ENCODE data around the gene MMS22L. TPM values are rescaled to one million over a fixed set of nuclear protein-coding genes. Genes with fewer than 3 reads are reported as not detected.

Gene MMS22L
- total and polyA plus RNA-seq, 2 experiments from 2014 or later = 11.7 to 49.5 TPM

DNA sequence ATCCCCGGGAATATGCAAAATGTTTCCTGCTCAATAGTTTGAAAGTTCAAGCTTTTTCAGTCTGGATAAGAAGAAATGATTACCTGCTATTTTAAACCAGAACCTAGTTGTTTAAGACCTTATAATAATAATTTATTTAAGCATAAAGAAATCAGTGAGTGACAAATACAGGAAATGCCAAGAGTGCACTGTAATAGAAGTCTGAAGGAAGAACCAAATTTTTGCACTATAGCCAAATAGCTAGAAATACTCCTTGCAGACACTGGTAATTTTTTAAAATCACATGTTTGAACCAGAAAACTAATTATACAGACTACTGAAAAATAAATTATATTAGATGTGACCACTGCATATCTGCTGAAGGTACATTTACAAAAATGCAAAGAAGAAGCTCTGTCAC lies 93.2 kb downstream of the MMS22L start (continued):
- TF ChIP-seq, protein P1, sequence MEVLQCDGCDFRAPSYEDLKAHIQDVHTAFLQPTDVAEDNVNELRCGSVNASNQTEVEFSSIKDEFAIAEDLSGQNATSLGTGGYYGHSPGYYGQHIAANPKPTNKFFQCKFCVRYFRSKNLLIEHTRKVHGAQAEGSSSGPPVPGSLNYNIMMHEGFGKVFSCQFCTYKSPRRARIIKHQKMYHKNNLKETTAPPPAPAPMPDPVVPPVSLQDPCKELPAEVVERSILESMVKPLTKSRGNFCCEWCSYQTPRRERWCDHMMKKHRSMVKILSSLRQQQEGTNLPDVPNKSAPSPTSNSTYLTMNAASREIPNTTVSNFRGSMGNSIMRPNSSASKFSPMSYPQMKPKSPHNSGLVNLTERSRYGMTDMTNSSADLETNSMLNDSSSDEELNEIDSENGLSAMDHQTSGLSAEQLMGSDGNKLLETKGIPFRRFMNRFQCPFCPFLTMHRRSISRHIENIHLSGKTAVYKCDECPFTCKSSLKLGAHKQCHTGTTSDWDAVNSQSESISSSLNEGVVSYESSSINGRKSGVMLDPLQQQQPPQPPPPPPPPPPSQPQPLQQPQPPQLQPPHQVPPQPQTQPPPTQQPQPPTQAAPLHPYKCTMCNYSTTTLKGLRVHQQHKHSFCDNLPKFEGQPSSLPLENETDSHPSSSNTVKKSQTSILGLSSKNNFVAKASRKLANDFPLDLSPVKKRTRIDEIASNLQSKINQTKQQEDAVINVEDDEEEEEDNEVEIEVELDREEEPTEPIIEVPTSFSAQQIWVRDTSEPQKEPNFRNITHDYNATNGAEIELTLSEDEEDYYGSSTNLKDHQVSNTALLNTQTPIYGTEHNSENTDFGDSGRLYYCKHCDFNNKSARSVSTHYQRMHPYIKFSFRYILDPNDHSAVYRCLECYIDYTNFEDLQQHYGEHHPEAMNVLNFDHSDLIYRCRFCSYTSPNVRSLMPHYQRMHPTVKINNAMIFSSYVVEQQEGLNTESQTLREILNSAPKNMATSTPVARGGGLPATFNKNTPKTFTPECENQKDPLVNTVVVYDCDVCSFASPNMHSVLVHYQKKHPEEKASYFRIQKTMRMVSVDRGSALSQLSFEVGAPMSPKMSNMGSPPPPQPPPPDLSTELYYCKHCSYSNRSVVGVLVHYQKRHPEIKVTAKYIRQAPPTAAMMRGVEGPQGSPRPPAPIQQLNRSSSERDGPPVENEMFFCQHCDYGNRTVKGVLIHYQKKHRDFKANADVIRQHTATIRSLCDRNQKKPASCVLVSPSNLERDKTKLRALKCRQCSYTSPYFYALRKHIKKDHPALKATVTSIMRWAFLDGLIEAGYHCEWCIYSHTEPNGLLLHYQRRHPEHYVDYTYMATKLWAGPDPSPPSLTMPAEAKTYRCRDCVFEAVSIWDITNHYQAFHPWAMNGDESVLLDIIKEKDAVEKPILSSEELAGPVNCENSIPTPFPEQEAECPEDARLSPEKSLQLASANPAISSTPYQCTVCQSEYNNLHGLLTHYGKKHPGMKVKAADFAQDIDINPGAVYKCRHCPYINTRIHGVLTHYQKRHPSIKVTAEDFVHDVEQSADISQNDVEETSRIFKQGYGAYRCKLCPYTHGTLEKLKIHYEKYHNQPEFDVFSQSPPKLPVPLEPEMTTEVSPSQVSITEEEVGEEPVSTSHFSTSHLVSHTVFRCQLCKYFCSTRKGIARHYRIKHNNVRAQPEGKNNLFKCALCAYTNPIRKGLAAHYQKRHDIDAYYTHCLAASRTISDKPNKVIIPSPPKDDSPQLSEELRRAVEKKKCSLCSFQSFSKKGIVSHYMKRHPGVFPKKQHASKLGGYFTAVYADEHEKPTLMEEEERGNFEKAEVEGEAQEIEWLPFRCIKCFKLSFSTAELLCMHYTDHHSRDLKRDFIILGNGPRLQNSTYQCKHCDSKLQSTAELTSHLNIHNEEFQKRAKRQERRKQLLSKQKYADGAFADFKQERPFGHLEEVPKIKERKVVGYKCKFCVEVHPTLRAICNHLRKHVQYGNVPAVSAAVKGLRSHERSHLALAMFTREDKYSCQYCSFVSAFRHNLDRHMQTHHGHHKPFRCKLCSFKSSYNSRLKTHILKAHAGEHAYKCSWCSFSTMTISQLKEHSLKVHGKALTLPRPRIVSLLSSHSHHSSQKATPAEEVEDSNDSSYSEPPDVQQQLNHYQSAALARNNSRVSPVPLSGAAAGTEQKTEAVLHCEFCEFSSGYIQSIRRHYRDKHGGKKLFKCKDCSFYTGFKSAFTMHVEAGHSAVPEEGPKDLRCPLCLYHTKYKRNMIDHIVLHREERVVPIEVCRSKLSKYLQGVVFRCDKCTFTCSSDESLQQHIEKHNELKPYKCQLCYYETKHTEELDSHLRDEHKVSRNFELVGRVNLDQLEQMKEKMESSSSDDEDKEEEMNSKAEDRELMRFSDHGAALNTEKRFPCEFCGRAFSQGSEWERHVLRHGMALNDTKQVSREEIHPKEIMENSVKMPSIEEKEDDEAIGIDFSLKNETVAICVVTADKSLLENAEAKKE (CRISPR knock-in tag; IDR thresholded peaks at IDR 0.05) = no peak
- no peak for TF ChIP-seq CTCF (conservative IDR thresholded peaks at IDR 0.05; ENCODE audit: low read depth in 2 of 2)
- TF ChIP-seq NANOG (IDR thresholded peaks at IDR 0.05; ENCODE audit: borderline replicate concordance) = no peak

GRCh38 chr6:97187951-97188350 lies 95.1 kb downstream of the MMS22L start:
- Mint-ChIP-seq H3K4me1 (peaks cover 4% of the 10 kb centered on the region), H3K36me3 (ENCODE audit: low read depth) (no peaks in the 10 kb centered on the region), H3K27me3 (ENCODE audit: insufficient read depth, low read depth, poor library complexity) (peaks cover 1% of the 10 kb centered on the region), H3K9me3 (no peaks in the 10 kb centered on the region), H3K27ac (no peak overlapping the region), H3K4me3 (no peak overlapping the region)
- no peak for DNase-seq (ENCODE audit: low spot score)
- no peaks in the 10 kb centered on the region for H3K9me2 ChIP-seq (ENCODE audit: insufficient read depth)
- ATAC-seq = no peak
- H3K4me2 ChIP-seq = no peak overlapping the region
- H3K4me1 ChIP-seq (ENCODE audit: insufficient read depth) = peaks cover 6% of the 10 kb centered on the region
- no peak overlapping the region for H3K27ac ChIP-seq (ENCODE audit: low read depth)
- H3K27me3 ChIP-seq (ENCODE audit: insufficient read depth) = no peaks in the 10 kb centered on the region
- no peaks in the 10 kb centered on the region for H3F3A ChIP-seq (replicated peaks; ENCODE audit: low read depth)
- H3K4me3 ChIP-seq = no peak overlapping the region
- TF ChIP-seq CREB1 (CRISPR knock-in tag; IDR thresholded peaks at IDR 0.05; ENCODE audit: low read depth) (no peak), EZH2phosphoT487 (IDR thresholded peaks at IDR 0.05; ENCODE audit: unreplicated experiment) (no peak), JUNB (IDR thresholded peaks at IDR 0.05; ENCODE audit: unreplicated experiment) (no peak)
- TF ChIP-seq, protein P1 (CRISPR knock-in tag; IDR thresholded peaks at IDR 0.05) = no peak
- TF ChIP-seq, protein P2, sequence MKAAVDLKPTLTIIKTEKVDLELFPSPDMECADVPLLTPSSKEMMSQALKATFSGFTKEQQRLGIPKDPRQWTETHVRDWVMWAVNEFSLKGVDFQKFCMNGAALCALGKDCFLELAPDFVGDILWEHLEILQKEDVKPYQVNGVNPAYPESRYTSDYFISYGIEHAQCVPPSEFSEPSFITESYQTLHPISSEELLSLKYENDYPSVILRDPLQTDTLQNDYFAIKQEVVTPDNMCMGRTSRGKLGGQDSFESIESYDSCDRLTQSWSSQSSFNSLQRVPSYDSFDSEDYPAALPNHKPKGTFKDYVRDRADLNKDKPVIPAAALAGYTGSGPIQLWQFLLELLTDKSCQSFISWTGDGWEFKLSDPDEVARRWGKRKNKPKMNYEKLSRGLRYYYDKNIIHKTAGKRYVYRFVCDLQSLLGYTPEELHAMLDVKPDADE (IDR thresholded peaks at IDR 0.05) = no peak
- no peaks in the 10 kb centered on the region for H3K79me2 ChIP-seq (replicated peaks; ENCODE audit: insufficient read depth)
- H4K20me1 ChIP-seq (replicated peaks; ENCODE audit: insufficient read depth) = no peaks in the 10 kb centered on the region; the same call in 1 of the 2 replicates
- H3K36me3 ChIP-seq (ENCODE audit: insufficient read depth) = no peaks in the 10 kb centered on the region
- no peak overlapping the region for H2AFZ ChIP-seq

Measured in GM23338 (cell line).